ENCODE measurements around the gene EEF1AKMT3.

GRCh38 chr12:57816001-57816854 is 43.8 kb downstream of the EEF1AKMT3 start:
- TF ChIP-seq CTCF (IDR thresholded peaks at IDR 0.05) (no peak), POLR2A (IDR thresholded peaks at IDR 0.05; ENCODE audit: low read length) (no peak), USF2 (IDR thresholded peaks at IDR 0.05) (no peak), SMC3 (IDR thresholded peaks at IDR 0.05) (no peak), SREBF2 (IDR thresholded peaks at IDR 0.05) (no peak)
